K562 (cell line): ENCODE results near the gene TMEM81. TPM values are rescaled to one million over a fixed set of nuclear protein-coding genes. Genes with fewer than 3 reads are reported as not detected.

Experiments
- ATAC-seq: fragments of 200-7000 bp; cut with Tn5 transposase; 3 replicates; pipeline ENCODE4 v1.9.1; 2020; ENCODE audit warnings: moderate library complexity
- BruUV-seq: library from RNA; stranded (reverse); fragments of 400-500 nt; replicated peaks from 2 replicates; lab custom pipeline; 2021; lab: Mats Ljungman, UMichigan
- CTCF ChIA-PET: fragments of 300-600 bp; formaldehyde crosslinking; extraction: SDS; loops from one replicate; lab custom pipeline; 2021; ENCODE audit warnings: low intra/inter-chr PET ratio; lab: Yijun Ruan, JAX
- POLR2A ChIA-PET: fragments of 300-600, 350-650 bp; sonication (Branson Sonifier 250); formaldehyde crosslinking; extraction: SDS; loops from one replicate; lab custom pipeline; 2021; ENCODE audit warnings: antibody characterized with exemption, inconsistent platforms; lab: Yijun Ruan, JAX
- DNase-seq, 4 experiments: peaks; one replicate each; pipeline versions ENCODE4 v3.0.0 to v3.0.0-alpha.2; 2011 to 2018; ENCODE audit warnings: low spot score in 3 of 4, mixed read lengths in 3 of 4; ENCODE audit errors: extremely low read depth in 1 of 4
- FAIRE-seq: peaks from 2 replicates; lab custom pipeline; 2011; peaks lifted over from hg19 to GRCh38; lab: Jason Lieb, UNC
- H2AFZ ChIP-seq: 2 replicates; pipeline ENCODE4 v1.6.0; 2011; ENCODE audit warnings: low read depth, low read length, control low read depth, inconsistent platforms
- H3K27ac ChIP-seq: fragments of 200-600 bp; 3 replicates; pipeline ENCODE4 v1.8.0; 2011; ENCODE audit warnings: low read depth, mild to moderate bottlenecking, control low read depth, inconsistent platforms, low read length, moderate library complexity, mixed read lengths; ENCODE audit errors: extremely low read depth
- H3K27me3 ChIP-seq, 2 experiments: fragments of 300-600 bp in 1 of 2; 2 replicates in 1 of 2; 3 replicates in 1 of 2; pipeline versions ENCODE4 v1.6.0 to v1.8.0; 2011; ENCODE audit warnings: inconsistent platforms in 2 of 2, low read length in 2 of 2, mild to moderate bottlenecking in 1 of 2, mixed read lengths in 1 of 2, moderate library complexity in 1 of 2; ENCODE audit not compliant: control insufficient read depth in 2 of 2, insufficient read depth in 2 of 2
- H3K36me3 ChIP-seq: fragments of 300-600 bp; 3 replicates; pipeline ENCODE4 v1.8.0; 2011; ENCODE audit warnings: mild to moderate bottlenecking, low read length, inconsistent platforms; ENCODE audit not compliant: control insufficient read depth, insufficient read depth
- H3K4me1 ChIP-seq, 2 experiments: fragments of 200-600 bp in 1 of 2; replicated peaks in 1 of 2; 2 replicates in 1 of 2; 3 replicates in 1 of 2; pipeline versions ENCODE4 v1.5.1 to v1.8.0; 2011; ENCODE audit warnings: inconsistent platforms in 2 of 2, low read length in 2 of 2, mild to moderate bottlenecking in 1 of 2, mixed read lengths in 1 of 2, moderate library complexity in 1 of 2; ENCODE audit not compliant: control insufficient read depth in 2 of 2, insufficient read depth in 2 of 2
- H3K4me2 ChIP-seq: 2 replicates; pipeline ENCODE4 v1.6.1; 2011; ENCODE audit warnings: low read length, control low read depth, inconsistent platforms, mixed read lengths; ENCODE audit not compliant: insufficient read depth
- H3K4me3 ChIP-seq: fragments of 200-600 bp; sonication (generic), shearing (Covaris generic); 2 replicates; pipeline ENCODE4 v1.5.1; 2016; ENCODE audit warnings: control low read depth, inconsistent platforms
- H3K79me2 ChIP-seq: fragments of 200-600 bp; 3 replicates; pipeline ENCODE4 v1.8.0; 2011; ENCODE audit warnings: low read length, inconsistent platforms; ENCODE audit not compliant: control insufficient read depth, insufficient read depth
- H3K9ac ChIP-seq, 2 experiments: 2 replicates each; pipeline versions ENCODE4 v1.6.0 to v1.6.1; 2011; ENCODE audit warnings: low read depth in 2 of 2, low read length in 2 of 2, control low read depth in 1 of 2, inconsistent platforms in 1 of 2, mild to moderate bottlenecking in 1 of 2, mixed read lengths in 1 of 2; ENCODE audit not compliant: insufficient read depth in 1 of 2
- H3K9me1 ChIP-seq: one replicate; pipeline ENCODE4 v1.6.0; 2011; ENCODE audit warnings: inconsistent platforms, mild to moderate bottlenecking, low read length, moderate library complexity; ENCODE audit not compliant: control insufficient read depth, insufficient read depth
- H3K9me3 ChIP-seq: replicated peaks from 2 replicates; pipeline ENCODE4 v1.5.1; 2011; ENCODE audit warnings: low read depth, low read length, inconsistent platforms; ENCODE audit not compliant: control insufficient read depth, insufficient read depth
- H4K20me1 ChIP-seq: replicated peaks from 2 replicates; pipeline ENCODE4 v1.6.1; 2011; ENCODE audit warnings: low read length, inconsistent platforms, mixed read lengths; ENCODE audit not compliant: control insufficient read depth, insufficient read depth
- ATF1 ChIP-seq, 2 experiments: fragments of 450-650 bp in 1 of 2; IDR thresholded peaks; 2 replicates each; pipeline ENCODE4 v1.6.1; 2016; ENCODE audit warnings: missing compliant biosample characterization in 1 of 2, missing genetic modification characterization in 1 of 2
- BHLHE40 ChIP-seq: IDR thresholded peaks from 2 replicates; pipeline ENCODE4 v1.6.1; 2011; ENCODE audit warnings: low read length, improper control_type of control experiment
- EWSR1 ChIP-seq: fragments of 450-650 bp; IDR thresholded peaks from 2 replicates; pipeline ENCODE4 v1.6.1; 2018; ENCODE audit warnings: borderline replicate concordance, mild to moderate bottlenecking, low read depth, moderate library complexity; ENCODE audit not compliant: partially characterized antibody
- GTF2F1 ChIP-seq: IDR thresholded peaks from 2 replicates; pipeline ENCODE4 v1.6.1; 2011; ENCODE audit warnings: low read depth, low read length, improper control_type of control experiment
- HDGF ChIP-seq: fragments of 450-650 bp; IDR thresholded peaks from 2 replicates; pipeline ENCODE4 v1.6.1; 2016
- HOXB6 ChIP-seq: fragments of 250-450 bp; sonication (Bioruptor Pico); IDR thresholded peaks from 2 replicates; pipeline ENCODE4 v1.5.1; 2022; ENCODE audit warnings: mild to moderate bottlenecking, borderline replicate concordance
- IRF2 ChIP-seq: sonication (generic); formaldehyde crosslinking; IDR thresholded peaks from 2 replicates; pipeline ENCODE4 v1.8.1; 2022; ENCODE audit warnings: mild to moderate bottlenecking, missing genetic modification reagents
- JUN ChIP-seq, 2 experiments: sonication (generic) in 1 of 2; formaldehyde crosslinking in 1 of 2; IDR thresholded peaks; 2 replicates each; pipeline versions ENCODE4 v1.6.1 to v1.8.0; 2012 to 2022; ENCODE audit warnings: borderline replicate concordance in 2 of 2, mild to moderate bottlenecking in 2 of 2, improper control_type of control experiment in 1 of 2, low read depth in 1 of 2, low read length in 1 of 2, missing genetic modification reagents in 1 of 2
- LEF1 ChIP-seq: fragments of 450-650 bp; IDR thresholded peaks from 2 replicates; pipeline ENCODE4 v1.6.1; 2016; ENCODE audit warnings: mild to moderate bottlenecking
- MYC ChIP-seq, 2 experiments: fragments of 250-450 bp in 1 of 2; sonication (Bioruptor Pico) in 1 of 2; IDR thresholded peaks; 2 replicates each; pipeline versions ENCODE4 v1.5.1 to v1.6.1; 2012 to 2021; ENCODE audit warnings: low read depth in 2 of 2, borderline replicate concordance in 1 of 2, improper control_type of control experiment in 1 of 2, low read length in 1 of 2, mild to moderate bottlenecking in 1 of 2, moderate library complexity in 1 of 2
- MYNN ChIP-seq, 2 experiments: sonication (generic); formaldehyde crosslinking in 1 of 2; IDR thresholded peaks; 2 replicates each; pipeline versions ENCODE4 v1.5.0 to v1.6.1; 2016 to 2020; ENCODE audit warnings: antibody characterized with exemption in 1 of 2, missing genetic modification reagents in 1 of 2
- PML ChIP-seq: IDR thresholded peaks from 2 replicates; pipeline ENCODE4 v1.6.1; 2012; ENCODE audit warnings: low read length, inconsistent platforms
- RBM14 ChIP-seq: fragments of 200-400 bp; formaldehyde crosslinking; IDR thresholded peaks from 2 replicates; pipeline ENCODE4 v1.6.1; 2018; ENCODE audit warnings: low read depth, mild to moderate bottlenecking, low read length, moderate library complexity, borderline replicate concordance; ENCODE audit not compliant: insufficient read depth
- STAT5A ChIP-seq: IDR thresholded peaks from 2 replicates; pipeline ENCODE4 v1.6.1; 2012; ENCODE audit warnings: low read length, inconsistent platforms, borderline replicate concordance
- WGBS: fragments of 100-300 bp; shearing (Covaris generic); methylation state at CpG from one replicate; pipeline ENCODE4 v1.1.6; 2016; ENCODE audit warnings: low coverage, mixed read lengths; ENCODE audit not compliant: insufficient coverage; ENCODE audit errors: missing lambda C conversion rate; 5-methylcytosine and 5-hydroxymethylcytosine counted together
- in situ Hi-C: fragments of 300-500 bp; cut with MboI; formaldehyde crosslinking; loops from 4 replicates; pipeline ENCODE4 v1.15.0; 2018; ENCODE audit warnings: inconsistent platforms, mixed read lengths
- intact Hi-C: fragments of 100-400 bp; cut with micrococcal nuclease; formaldehyde crosslinking; loops from 2 replicates; pipeline ENCODE4 v1.14.2; 2022
- polyA plus RNA-seq, 8 experiments: library from polyadenylated mRNA; depleted of rRNA in 4 of 8; stranded (reverse) in 5 of 8; unstranded in 3 of 8; fragments of >200 nt; fragmentation: Nextera tagmentation in 2 of 8; fragmentation: Illumina TruSeq in 1 of 8; extraction: Ambion mirVana in 2 of 8; extraction: Trizol in 1 of 8; gene quantifications; 2 replicates each; pipeline versions ENCODE4 v1.2.1 to v1.2.3, GENCODE V29; 2011 to 2014; ENCODE audit warnings: inconsistent platforms in 1 of 8, missing spikeins in 1 of 8
- total RNA-seq, 7 experiments: library from RNA; depleted of rRNA in 6 of 7; stranded (reverse); fragments of >200 nt in 6 of 7; fragmentation: Illumina TruSeq in 2 of 7; extraction: Trizol in 2 of 7; gene quantifications; 2 replicates each; pipeline versions ENCODE4 v1.2.1 to v1.2.3, GENCODE V29; 2011 to 2021; ENCODE audit warnings: low replicate concordance in 1 of 7
- TF ChIP-seq, protein P1 (sequence below): fragments of 250-450 bp; sonication (Bioruptor Pico); IDR thresholded peaks from 2 replicates; pipeline ENCODE4 v1.9.0; 2021; ENCODE audit warnings: mild to moderate bottlenecking, inconsistent platforms

Gene TMEM81
- total and polyA plus RNA-seq, 9 of the 15 experiments (the other 6 are each of a cell fraction or from before 2014, with no cell fraction given): 3.2 to 6.1 (median 4.4) TPM

GRCh38 chr1:205062319-205062718 lies 21.9 kb downstream of the TMEM81 start:
- Histone ChIP-seq H3K4me3 (no peak overlapping the region), H3K9me3 (no peaks in the 10 kb centered on the region), H3K79me2 (no peaks in the 10 kb centered on the region), H3K36me3 (no peaks in the 10 kb centered on the region), H3K27me3 (peaks cover 39 to 75% of the 10 kb centered on the region in 2 experiments), H3K4me2 (no peak overlapping the region), H2AFZ (no peak overlapping the region), H3K9ac (peak overlapping the region in 1 of 2 experiments; percentile 17; a peak in 1 of 4 replicates), H3K9me1 (no peaks in the 10 kb centered on the region), H3K4me1 (peaks cover 0 to 23% of the 10 kb centered on the region in 2 experiments; a peak in 3 of 5 replicates), H3K27ac (no peak overlapping the region), H4K20me1 (peaks cover 17% of the 10 kb centered on the region)
- TF ChIP-seq MYC (IDR thresholded peaks at IDR 0.05; ENCODE audit: low read depth, low read length): no peak
- TF ChIP-seq MYC (CRISPR knock-in tag; IDR thresholded peaks at IDR 0.05; ENCODE audit: borderline replicate concordance, low read depth): no peak
- no peak for TF ChIP-seq BHLHE40
- TF ChIP-seq GTF2F1: no peak
- TF ChIP-seq, protein P1, sequence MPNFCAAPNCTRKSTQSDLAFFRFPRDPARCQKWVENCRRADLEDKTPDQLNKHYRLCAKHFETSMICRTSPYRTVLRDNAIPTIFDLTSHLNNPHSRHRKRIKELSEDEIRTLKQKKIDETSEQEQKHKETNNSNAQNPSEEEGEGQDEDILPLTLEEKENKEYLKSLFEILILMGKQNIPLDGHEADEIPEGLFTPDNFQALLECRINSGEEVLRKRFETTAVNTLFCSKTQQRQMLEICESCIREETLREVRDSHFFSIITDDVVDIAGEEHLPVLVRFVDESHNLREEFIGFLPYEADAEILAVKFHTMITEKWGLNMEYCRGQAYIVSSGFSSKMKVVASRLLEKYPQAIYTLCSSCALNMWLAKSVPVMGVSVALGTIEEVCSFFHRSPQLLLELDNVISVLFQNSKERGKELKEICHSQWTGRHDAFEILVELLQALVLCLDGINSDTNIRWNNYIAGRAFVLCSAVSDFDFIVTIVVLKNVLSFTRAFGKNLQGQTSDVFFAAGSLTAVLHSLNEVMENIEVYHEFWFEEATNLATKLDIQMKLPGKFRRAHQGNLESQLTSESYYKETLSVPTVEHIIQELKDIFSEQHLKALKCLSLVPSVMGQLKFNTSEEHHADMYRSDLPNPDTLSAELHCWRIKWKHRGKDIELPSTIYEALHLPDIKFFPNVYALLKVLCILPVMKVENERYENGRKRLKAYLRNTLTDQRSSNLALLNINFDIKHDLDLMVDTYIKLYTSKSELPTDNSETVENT: no peak
- TF ChIP-seq STAT5A: no peak
- TF ChIP-seq ATF1 (CRISPR knock-in tag; IDR thresholded peaks at IDR 0.05): no peak
- TF ChIP-seq ATF1 (tag; IDR thresholded peaks at IDR 0.05): no peak
- TF ChIP-seq EWSR1: no peak
- no peak for TF ChIP-seq HDGF
- TF ChIP-seq RBM14: no peak
- TF ChIP-seq IRF2 (CRISPR knock-in tag): no peak
- TF ChIP-seq HOXB6 (CRISPR knock-in tag): no peak
- TF ChIP-seq JUN (IDR thresholded peaks at IDR 0.05; ENCODE audit: borderline replicate concordance, low read depth, low read length): no peak
- no peak for TF ChIP-seq JUN (CRISPR knock-in tag; IDR thresholded peaks at IDR 0.05; ENCODE audit: borderline replicate concordance)
- TF ChIP-seq LEF1: no peak
- no peak for TF ChIP-seq PML
- no peak for TF ChIP-seq MYNN (IDR thresholded peaks at IDR 0.05)
- TF ChIP-seq MYNN (CRISPR knock-in tag; IDR thresholded peaks at IDR 0.05): no peak
- FAIRE-seq (no peak), DNase-seq (no peak), ATAC-seq (no peak)
- WGBS: 17% methylated on average over 8 of the region's 8 CpGs
- POLR2A ChIA-PET: interaction anchor here (0.9 to 2.0 kb wide), 5 partner anchors 9 to 100 kb away, joined by 3 to 11 read pairs (median 4); no protein-coding TSS in a partner anchor
- in situ Hi-C loops: loop anchor here (5.0 kb wide), 1 partner anchor 85 kb away; no protein-coding TSS in a partner anchor
- CTCF ChIA-PET: interaction anchor here (0.7 to 2.6 kb wide), 6 partner anchors 73 to 294 kb away, joined by 3 to 16 read pairs (median 4); partner anchors contain the start of gene KLHDC8A
- intact Hi-C loops: loop anchor here (1.0 to 10.0 kb wide), 2 partner anchors 194 to 258 kb away; no protein-coding TSS in a partner anchor
- no TSS peak for BruUV-seq
